ENCODE results near the gene BCS1L. TPM values are rescaled to one million over a fixed set of nuclear protein-coding genes. Genes with fewer than 3 reads are reported as not detected.
"Not testable (repeated sequence)": the region's sequence is repeated elsewhere in the genome, so short reads cannot be mapped to it uniquely, and the experiment has no call there.

Gene BCS1L
- total RNA-seq, 6 experiments from 2014 or later: 32.9 to 43.5 (median 35.8) TPM

DNA sequence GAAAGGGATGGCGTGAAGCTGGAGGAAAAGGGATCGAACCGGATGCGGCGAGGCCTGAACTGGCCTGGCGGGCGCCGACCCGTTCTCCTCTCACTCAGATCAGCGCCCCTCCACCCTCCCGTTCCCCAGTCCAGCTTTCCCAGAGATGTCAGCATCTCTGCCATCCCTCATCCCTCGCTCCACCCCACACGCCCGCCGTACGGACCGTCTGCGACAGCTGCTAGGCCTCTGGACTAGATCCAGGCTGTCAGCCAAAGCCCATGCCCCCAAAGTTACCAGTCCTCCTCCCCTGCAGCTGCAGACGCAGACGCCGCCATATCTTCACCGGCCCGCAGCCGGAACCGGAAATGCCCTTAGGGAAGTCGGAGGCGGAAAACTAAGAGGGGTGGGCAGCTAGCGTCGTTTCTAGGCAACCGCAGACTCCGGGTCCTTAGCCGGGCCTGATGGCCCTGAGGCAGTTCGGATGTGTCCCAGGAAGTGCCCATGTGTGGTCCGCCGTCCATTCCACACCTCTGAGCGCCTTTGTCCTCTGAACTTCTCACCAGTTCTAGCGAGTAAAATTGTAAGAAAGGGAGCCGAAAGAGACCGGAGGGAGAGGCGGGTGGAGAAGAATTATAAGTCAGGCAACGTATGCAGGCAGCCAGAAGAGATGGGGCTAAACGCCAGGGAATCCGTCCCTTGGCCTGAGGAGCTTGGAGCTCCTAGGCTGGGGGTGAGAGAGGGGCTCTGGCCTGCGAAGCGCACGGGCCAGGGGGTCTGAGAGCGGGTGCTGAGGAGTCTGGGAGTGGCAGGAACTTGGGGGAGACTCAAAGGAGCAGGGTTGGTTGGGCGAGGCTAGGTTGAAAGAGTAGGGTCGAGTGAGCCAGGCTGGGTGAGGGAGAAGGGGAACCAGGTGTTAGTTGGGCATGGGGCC is 12.4 kb downstream of the BCS1L start, which contains the start of the genes RNF25 and STK36:
Gene RNF25, minus strand, starts transcription at position 349 of the 913 bp plus-strand sequence. Its CDS starts 32 bp downstream, at position 317.
Gene STK36, plus strand, starts transcription at position 433 of the 913 bp plus-strand sequence. CDS start 744 bp downstream, outside the sequence.
- peaks cover 6% of the 10 kb centered on the region; the same call in 1 of the 2 replicates for H3K36me3 Mint-ChIP-seq (ENCODE audit: low read depth)
- peak within 1 kb of the TSS; percentile 97 for H3K27ac Mint-ChIP-seq
- H3K9me3 Mint-ChIP-seq: no peaks in the 10 kb centered on the region
- TF ChIP-seq, protein P1, sequence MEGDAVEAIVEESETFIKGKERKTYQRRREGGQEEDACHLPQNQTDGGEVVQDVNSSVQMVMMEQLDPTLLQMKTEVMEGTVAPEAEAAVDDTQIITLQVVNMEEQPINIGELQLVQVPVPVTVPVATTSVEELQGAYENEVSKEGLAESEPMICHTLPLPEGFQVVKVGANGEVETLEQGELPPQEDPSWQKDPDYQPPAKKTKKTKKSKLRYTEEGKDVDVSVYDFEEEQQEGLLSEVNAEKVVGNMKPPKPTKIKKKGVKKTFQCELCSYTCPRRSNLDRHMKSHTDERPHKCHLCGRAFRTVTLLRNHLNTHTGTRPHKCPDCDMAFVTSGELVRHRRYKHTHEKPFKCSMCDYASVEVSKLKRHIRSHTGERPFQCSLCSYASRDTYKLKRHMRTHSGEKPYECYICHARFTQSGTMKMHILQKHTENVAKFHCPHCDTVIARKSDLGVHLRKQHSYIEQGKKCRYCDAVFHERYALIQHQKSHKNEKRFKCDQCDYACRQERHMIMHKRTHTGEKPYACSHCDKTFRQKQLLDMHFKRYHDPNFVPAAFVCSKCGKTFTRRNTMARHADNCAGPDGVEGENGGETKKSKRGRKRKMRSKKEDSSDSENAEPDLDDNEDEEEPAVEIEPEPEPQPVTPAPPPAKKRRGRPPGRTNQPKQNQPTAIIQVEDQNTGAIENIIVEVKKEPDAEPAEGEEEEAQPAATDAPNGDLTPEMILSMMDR (IDR thresholded peaks at IDR 0.05): no peak
- peaks cover 25% of the 10 kb centered on the region for H3K4me1 Mint-ChIP-seq (ENCODE audit: low read depth)
- H3K4me3 Mint-ChIP-seq: peak within 1 kb of the TSS; percentile 99
- H3K27me3 Mint-ChIP-seq (ENCODE audit: insufficient read depth): no peaks in the 10 kb centered on the region; the same call in none of the 2 replicates
- DNase-seq: peak; percentile 89

DNA sequence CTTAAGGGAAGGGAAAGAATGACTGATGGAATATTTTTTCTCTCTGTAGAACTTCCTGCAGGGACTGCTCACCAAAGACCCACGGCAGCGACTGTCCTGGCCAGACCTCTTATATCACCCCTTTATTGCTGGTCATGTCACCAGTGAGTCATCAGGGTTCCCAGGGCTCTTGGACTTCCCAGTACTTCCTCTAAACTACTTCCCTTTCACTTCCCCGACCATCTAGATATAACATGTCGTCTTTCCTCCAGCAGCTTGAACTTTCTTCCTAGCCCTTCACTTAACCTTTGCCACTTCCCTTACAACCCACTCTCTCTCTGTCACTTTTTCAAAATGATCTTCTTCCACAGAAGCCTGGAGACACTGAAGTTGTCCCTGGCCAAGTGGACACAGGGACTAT is 19.6 kb downstream of the BCS1L start:
- peak overlapping the region; percentile 66 for H3K27ac Mint-ChIP-seq

DNA sequence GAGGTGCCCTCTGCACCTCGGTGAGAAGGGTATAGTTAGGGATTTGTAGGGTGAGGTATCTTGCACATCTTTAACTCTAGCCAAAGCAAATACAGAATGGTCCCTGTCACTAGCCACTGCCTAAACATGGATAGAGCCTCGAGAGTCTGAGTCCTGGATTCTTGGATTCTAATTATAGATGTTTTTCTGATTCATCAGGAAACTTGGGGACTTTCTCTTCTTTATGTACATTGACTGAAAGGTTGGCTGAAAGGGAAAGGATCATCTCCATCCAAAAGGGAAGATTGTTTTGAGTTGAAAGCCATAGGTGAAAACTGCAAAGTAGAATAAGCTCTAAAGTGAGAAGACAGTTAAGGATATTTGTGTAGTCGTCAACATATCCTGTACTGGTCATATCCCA is 20.6 kb downstream of the BCS1L start:
- TF ChIP-seq, protein P1 (IDR thresholded peaks at IDR 0.05): no peak
- Mint-ChIP-seq H3K4me3 (no peak overlapping the region), H3K4me1 (ENCODE audit: low read depth) (peaks cover 20% of the 10 kb centered on the region), H3K9me3 (no peaks in the 10 kb centered on the region), H3K36me3 (ENCODE audit: low read depth) (peaks cover 21% of the 10 kb centered on the region; the same call in 1 of the 2 replicates), H3K27ac (no peak overlapping the region), H3K27me3 (ENCODE audit: insufficient read depth) (no peaks in the 10 kb centered on the region; the same call in none of the 2 replicates)
- DNase-seq: no peak

More for the DNA sequence above, 19.6 kb downstream of the BCS1L start:
- peaks cover 22% of the 10 kb centered on the region for H3K4me1 Mint-ChIP-seq (ENCODE audit: low read depth)
- TF ChIP-seq, protein P1 (IDR thresholded peaks at IDR 0.05): no peak
- H3K4me3 Mint-ChIP-seq: no peak overlapping the region
- peak; percentile 25 for DNase-seq
- no peaks in the 10 kb centered on the region; the same call in none of the 2 replicates for H3K27me3 Mint-ChIP-seq (ENCODE audit: insufficient read depth)
- H3K36me3 Mint-ChIP-seq (ENCODE audit: low read depth): peaks cover 15% of the 10 kb centered on the region; the same call in 1 of the 2 replicates
- no peaks in the 10 kb centered on the region for H3K9me3 Mint-ChIP-seq

DNA sequence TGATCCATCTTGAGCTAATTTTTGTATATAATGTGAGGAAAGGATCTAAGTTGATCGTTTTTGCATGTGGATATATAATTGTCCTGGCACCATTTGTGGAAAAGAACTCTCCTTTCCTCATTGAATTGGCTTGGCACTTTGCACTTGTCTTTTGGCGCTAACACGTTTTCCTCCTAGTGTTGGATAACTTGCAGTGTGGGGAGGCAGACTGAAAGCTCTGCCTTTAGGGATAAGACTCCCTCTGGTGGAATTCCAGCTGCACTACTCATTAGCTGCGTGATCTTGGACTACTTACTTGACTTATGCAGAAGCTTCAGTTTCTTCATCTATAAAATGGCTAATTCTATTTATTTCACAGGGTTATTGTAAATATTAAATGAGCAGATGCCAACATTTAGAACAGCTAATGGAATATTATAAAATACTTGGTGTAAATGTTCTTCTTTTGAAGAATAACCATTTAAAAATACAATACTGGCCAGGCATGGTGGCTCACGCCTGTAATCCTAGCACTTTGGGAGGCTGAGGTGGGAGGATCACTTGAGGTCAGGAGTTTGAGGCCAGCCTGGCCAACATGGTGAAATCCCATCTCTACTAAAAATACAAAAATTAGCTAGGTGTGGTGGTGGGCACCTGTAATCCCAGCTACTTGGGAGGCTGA is 28.0 kb downstream of the BCS1L start:
- H3K4me1 Mint-ChIP-seq (ENCODE audit: low read depth): peaks cover 31% of the 10 kb centered on the region
- not testable (repeated sequence) for H3K27ac Mint-ChIP-seq; H3K4me3 Mint-ChIP-seq; H3K27me3 Mint-ChIP-seq (ENCODE audit: insufficient read depth); H3K9me3 Mint-ChIP-seq
- TF ChIP-seq, protein P1 (IDR thresholded peaks at IDR 0.05): peak; percentile 87
- peak; percentile 80 for DNase-seq
- H3K36me3 Mint-ChIP-seq (ENCODE audit: low read depth): peaks cover 11% of the 10 kb centered on the region; the same call in 1 of the 2 replicates

DNA sequence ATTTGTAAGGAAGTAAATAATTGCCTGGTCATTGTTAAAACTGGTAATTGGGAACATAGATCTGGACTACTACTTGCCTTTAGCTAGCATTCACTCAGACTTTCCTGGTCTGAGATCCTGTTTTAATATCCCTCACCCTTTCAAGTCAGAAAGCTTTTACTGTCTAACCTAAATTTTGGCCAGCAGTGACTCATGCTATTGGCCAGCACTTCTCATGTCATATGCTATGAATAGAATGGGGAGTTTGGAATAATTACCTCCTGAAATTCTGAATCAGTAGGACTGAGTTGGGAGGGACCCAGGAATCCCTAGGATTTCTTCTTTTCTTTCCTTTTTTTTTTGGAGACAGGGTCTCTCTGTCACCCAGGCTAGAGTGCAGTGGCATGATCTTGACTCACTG is 31.8 kb downstream of the BCS1L start:
- TF ChIP-seq, protein P1 (IDR thresholded peaks at IDR 0.05): no peak
- Mint-ChIP-seq H3K9me3 (no peaks in the 10 kb centered on the region), H3K4me1 (ENCODE audit: low read depth) (peaks cover 43% of the 10 kb centered on the region), H3K4me3 (no peak overlapping the region), H3K27ac (peak overlapping the region; percentile 62), H3K27me3 (ENCODE audit: insufficient read depth) (no peaks in the 10 kb centered on the region), H3K36me3 (ENCODE audit: low read depth) (peaks cover 11% of the 10 kb centered on the region; the same call in 1 of the 2 replicates)
- DNase-seq: peak; percentile 65

Data from HFFc6 (cell line).